Measurements from ENCODE around the gene SLCO2B1. TPM values are rescaled to one million over a fixed set of nuclear protein-coding genes. Genes with fewer than 3 reads are reported as not detected.

Gene SLCO2B1
- total and polyA plus RNA-seq, 4 donors = 52.7 to 184 (median 135) TPM

DNA sequence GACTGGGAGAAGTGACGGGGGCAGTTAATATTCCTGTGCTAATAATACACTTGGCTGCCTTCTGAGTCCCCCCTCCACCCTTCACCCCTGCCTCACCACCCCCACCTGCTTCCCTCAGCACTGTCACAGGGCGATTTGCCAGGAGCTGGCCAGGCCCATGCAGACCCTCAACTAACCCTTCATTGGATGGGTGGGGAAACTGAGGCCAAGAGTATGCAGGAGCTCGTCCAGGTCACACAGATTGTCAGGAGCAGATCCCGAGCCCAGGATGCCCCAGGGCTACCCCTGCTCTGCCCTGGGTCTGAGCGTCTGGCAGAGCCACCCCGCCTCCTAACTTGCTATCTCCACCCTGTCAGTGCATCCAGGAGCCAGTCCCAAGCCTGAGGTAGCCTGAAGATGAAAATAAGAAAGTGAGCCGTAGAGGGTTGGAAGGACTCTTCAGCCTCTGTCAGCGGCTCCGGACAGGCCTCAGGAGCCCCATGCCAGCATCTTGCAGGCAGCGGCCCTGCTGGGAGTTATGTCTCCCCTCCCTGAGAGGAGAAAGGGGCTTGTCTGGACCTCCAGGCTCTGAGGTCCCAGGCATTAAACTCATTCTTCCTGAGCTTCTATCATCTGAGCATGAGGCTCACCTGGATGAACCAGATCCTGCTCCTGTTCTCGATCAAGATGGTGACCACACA is 95.9 kb downstream of the SLCO2B1 start (continued):
- TF ChIP-seq, protein P1, sequence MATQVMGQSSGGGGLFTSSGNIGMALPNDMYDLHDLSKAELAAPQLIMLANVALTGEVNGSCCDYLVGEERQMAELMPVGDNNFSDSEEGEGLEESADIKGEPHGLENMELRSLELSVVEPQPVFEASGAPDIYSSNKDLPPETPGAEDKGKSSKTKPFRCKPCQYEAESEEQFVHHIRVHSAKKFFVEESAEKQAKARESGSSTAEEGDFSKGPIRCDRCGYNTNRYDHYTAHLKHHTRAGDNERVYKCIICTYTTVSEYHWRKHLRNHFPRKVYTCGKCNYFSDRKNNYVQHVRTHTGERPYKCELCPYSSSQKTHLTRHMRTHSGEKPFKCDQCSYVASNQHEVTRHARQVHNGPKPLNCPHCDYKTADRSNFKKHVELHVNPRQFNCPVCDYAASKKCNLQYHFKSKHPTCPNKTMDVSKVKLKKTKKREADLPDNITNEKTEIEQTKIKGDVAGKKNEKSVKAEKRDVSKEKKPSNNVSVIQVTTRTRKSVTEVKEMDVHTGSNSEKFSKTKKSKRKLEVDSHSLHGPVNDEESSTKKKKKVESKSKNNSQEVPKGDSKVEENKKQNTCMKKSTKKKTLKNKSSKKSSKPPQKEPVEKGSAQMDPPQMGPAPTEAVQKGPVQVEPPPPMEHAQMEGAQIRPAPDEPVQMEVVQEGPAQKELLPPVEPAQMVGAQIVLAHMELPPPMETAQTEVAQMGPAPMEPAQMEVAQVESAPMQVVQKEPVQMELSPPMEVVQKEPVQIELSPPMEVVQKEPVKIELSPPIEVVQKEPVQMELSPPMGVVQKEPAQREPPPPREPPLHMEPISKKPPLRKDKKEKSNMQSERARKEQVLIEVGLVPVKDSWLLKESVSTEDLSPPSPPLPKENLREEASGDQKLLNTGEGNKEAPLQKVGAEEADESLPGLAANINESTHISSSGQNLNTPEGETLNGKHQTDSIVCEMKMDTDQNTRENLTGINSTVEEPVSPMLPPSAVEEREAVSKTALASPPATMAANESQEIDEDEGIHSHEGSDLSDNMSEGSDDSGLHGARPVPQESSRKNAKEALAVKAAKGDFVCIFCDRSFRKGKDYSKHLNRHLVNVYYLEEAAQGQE (IDR thresholded peaks at IDR 0.05) = no peak

DNA sequence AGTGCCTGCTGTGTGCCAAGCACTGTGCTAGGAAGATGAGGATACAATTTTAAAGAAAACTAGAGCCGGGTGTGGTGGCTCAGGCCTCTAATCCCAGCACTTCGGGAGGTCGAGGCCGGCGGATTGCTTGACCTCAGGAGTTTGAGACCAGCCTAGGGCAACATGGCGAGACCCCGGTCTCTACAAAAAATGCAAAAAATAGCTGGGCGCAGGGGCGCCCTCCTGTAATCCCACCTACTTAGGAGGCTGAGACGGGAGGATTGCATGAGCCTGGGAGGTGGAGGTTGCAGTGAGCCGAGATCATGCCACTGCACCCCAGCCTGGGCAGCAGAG is 98.0 kb downstream of the SLCO2B1 start:
- Histone ChIP-seq H3K27ac (ENCODE audit: low read depth in 1 of 2, low read length in 2 of 2) (no peak overlapping the region), H3K9me3 (ENCODE audit: control insufficient read depth in 4 of 4, low read length in 3 of 4) (peaks cover 0 to 5% (median 0%) of the 10 kb centered on the region in 4 donors), H3K9ac (ENCODE audit: low read depth in 1 of 2, low read length in 2 of 2) (no peak overlapping the region), H3K27me3 (ENCODE audit: control insufficient read depth in 4 of 4, insufficient read depth in 4 of 4, low read length in 3 of 4) (peaks cover 0 to 2% (median 0%) of the 10 kb centered on the region in 4 donors), H3K4me1 (ENCODE audit: control insufficient read depth in 4 of 4, insufficient read depth in 4 of 4, low read length in 3 of 4) (peaks cover 0 to 5% (median 2%) of the 10 kb centered on the region in 4 donors), H3K4me3 (ENCODE audit: low read depth in 1 of 3, low read length in 3 of 3) (no peak overlapping the region), H3K36me3 (ENCODE audit: control insufficient read depth in 4 of 4, insufficient read depth in 3 of 4, low read depth in 1 of 4, low read length in 3 of 4) (no peaks in the 10 kb centered on the region)
- TF ChIP-seq, protein P2, sequence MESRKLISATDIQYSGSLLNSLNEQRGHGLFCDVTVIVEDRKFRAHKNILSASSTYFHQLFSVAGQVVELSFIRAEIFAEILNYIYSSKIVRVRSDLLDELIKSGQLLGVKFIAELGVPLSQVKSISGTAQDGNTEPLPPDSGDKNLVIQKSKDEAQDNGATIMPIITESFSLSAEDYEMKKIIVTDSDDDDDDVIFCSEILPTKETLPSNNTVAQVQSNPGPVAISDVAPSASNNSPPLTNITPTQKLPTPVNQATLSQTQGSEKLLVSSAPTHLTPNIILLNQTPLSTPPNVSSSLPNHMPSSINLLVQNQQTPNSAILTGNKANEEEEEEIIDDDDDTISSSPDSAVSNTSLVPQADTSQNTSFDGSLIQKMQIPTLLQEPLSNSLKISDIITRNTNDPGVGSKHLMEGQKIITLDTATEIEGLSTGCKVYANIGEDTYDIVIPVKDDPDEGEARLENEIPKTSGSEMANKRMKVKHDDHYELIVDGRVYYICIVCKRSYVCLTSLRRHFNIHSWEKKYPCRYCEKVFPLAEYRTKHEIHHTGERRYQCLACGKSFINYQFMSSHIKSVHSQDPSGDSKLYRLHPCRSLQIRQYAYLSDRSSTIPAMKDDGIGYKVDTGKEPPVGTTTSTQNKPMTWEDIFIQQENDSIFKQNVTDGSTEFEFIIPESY (IDR thresholded peaks at IDR 0.05) = no peak
- no peak for TF ChIP-seq HNF4A (conservative IDR thresholded peaks at IDR 0.05)
- no peak for TF ChIP-seq CTCF (IDR thresholded peaks at IDR 0.05; ENCODE audit: low read depth, low read length, missing input control)
- no peak for TF ChIP-seq HNF4G (IDR thresholded peaks at IDR 0.05)
- no peak for TF ChIP-seq GABPA (IDR thresholded peaks at IDR 0.05 in 1 of 2, conservative IDR thresholded peaks at IDR 0.05 in 1 of 2)
- no peak for TF ChIP-seq SP1 (IDR thresholded peaks at IDR 0.05)
- no peak for TF ChIP-seq RXRA (IDR thresholded peaks at IDR 0.05)
- no peak for TF ChIP-seq JUND (IDR thresholded peaks at IDR 0.05)
- TF ChIP-seq NR2F2 (IDR thresholded peaks at IDR 0.05) = no peak
- TF ChIP-seq, protein P1 (IDR thresholded peaks at IDR 0.05) = no peak
- 38% methylated on average over 11 of the region's 11 CpGs for WGBS
- DNase-seq (ENCODE audit: low spot score) = no peak

All from liver (tissue), 9 donors.